Ovary (tissue), 9 donors: ENCODE results near the gene MYRIP. TPM values are rescaled to one million over a fixed set of nuclear protein-coding genes. Genes with fewer than 3 reads are reported as not detected.

Source experiments
- DNase-seq, 5 donors: peaks; one replicate each; pipeline ENCODE4 v3.0.0-alpha.2; 2019 to 2020
- H3K27ac ChIP-seq, 2 donors: fragments of 200-600 bp; one replicate each; pipeline versions ENCODE4 v1.5.1 to v1.8.0; 2019 to 2022
- H3K27me3 ChIP-seq: fragments of 200-600 bp; one replicate; pipeline ENCODE4 v1.8.0; 2022
- H3K36me3 ChIP-seq: fragments of 200-600 bp; sonication (generic); one replicate; pipeline ENCODE4 v1.5.1; 2019
- H3K4me1 ChIP-seq: one replicate; pipeline ENCODE4 v1.8.1; 2013; ENCODE audit warnings: mild to moderate bottlenecking, moderate library complexity; ENCODE audit not compliant: insufficient read depth
- H3K4me3 ChIP-seq: fragments of 200-600 bp; sonication (generic); one replicate; pipeline ENCODE4 v1.5.1; 2017
- H3K9me3 ChIP-seq, 2 donors: fragments of 200-600 bp in 1 of 2; sonication (generic) in 1 of 2; one replicate each; pipeline versions ENCODE4 v1.5.1 to v1.8.1; 2013 to 2019; ENCODE audit warnings: mild to moderate bottlenecking in 1 of 2, moderate library complexity in 1 of 2
- CTCF ChIP-seq, 3 donors: fragments of 450-650 bp in 2 of 3; fragments of 200-600 bp in 1 of 3; IDR thresholded peaks; one replicate each; pipeline versions ENCODE4 v1.5.1 to v1.8.0; 2016 to 2022; ENCODE audit warnings: antibody characterized with exemption in 3 of 3, mild to moderate bottlenecking in 1 of 3
- EP300 ChIP-seq: sonication (generic); formaldehyde crosslinking; IDR thresholded peaks from one replicate; pipeline ENCODE4 v1.6.1; 2017; ENCODE audit warnings: antibody characterized with exemption
- POLR2A ChIP-seq: fragments of 450-650 bp; IDR thresholded peaks from one replicate; pipeline ENCODE4 v1.6.1; 2017; ENCODE audit warnings: antibody characterized with exemption, mild to moderate bottlenecking, moderate library complexity
- WGBS, 3 donors: extraction: QIAGEN DNeasy Blood & Tissue Kit in 1 of 3; methylation state at CpG; one replicate each; pipeline versions ENCODE4 v1.1.5 to v1.1.7; 2013 to 2017; 5-methylcytosine and 5-hydroxymethylcytosine counted together
- intact Hi-C, 4 donors: fragments of 100-400 bp; cut with DNase I; formaldehyde crosslinking; loops; one replicate each; pipeline versions ENCODE4 v1.11.0 to v1.15.1; 2022 to 2023
- polyA plus RNA-seq, 2 donors: library from polyadenylated mRNA; stranded (reverse); fragments of 200-250 nt in 1 of 2; fragments of 350-450 nt in 1 of 2; fragmentation: Illumina TruSeq in 1 of 2; extraction: RNeasy Lipid Tissue Mini Kit (QIAGEN cat#74804) in 1 of 2; gene quantifications; one replicate each; pipeline ENCODE4 v1.2.3, GENCODE V29; 2013 to 2014
- total RNA-seq, 7 donors: library from RNA; depleted of rRNA in 2 of 7; stranded (reverse); fragments of >200 nt in 2 of 7; fragmentation: NEBNext Ultra II Directional in 3 of 7; extraction: Animal tissue kit (Norgen Biotek cat#: 25700) in 3 of 7; gene quantifications; one replicate each; pipeline versions ENCODE4 v1.1.0 to v1.2.4, GENCODE V29; 2016 to 2023
- donor health status: DM: no; HTN: no; CAD: no; lungs with moderate emphysema.
- donor health status: DM: no; HTN: no; CAD: no.
- donor health status: Bipolar disorder and iron deficiency.
- donor health status: DM: yes; HTN: yes; CAD: no.
- donor health status: DM: no; HTN: no; CAD: no.
- donor health status: DM: yes; HTN: yes; CAD: no.

The MYRIP gene
- total and polyA plus RNA-seq, 9 donors, result 2.8 to 8.4 (median 4.5) TPM

GRCh38 chr3:40223856-40224255, 414.4 kb downstream of the MYRIP start:
- no peaks in the 10 kb centered on the region for H3K9me3 ChIP-seq
- no peak for TF ChIP-seq CTCF (IDR thresholded peaks at IDR 0.05)
- no peak for TF ChIP-seq EP300
- TF ChIP-seq POLR2A, result no peak
- no peaks in the 10 kb centered on the region for H3K4me1 ChIP-seq
- H3K27me3 ChIP-seq, result no peaks in the 10 kb centered on the region
- H3K36me3 ChIP-seq, result no peaks in the 10 kb centered on the region
- DNase-seq, result no peak
- 91 to 96% (median 94%) methylated on average over 4 of the region's 4 CpGs for WGBS, 3 donors
- H3K27ac ChIP-seq, result no peak overlapping the region
- no peak overlapping the region for H3K4me3 ChIP-seq
- intact Hi-C loops, result no loop called here

- H3K36me3 ChIP-seq, result no peaks in the 10 kb centered on the region
- TF ChIP-seq POLR2A (no peak), CTCF (IDR thresholded peaks at IDR 0.05) (no peak), EP300 (no peak)
- no peak overlapping the region for H3K4me3 ChIP-seq
- no peak for DNase-seq
- H3K9me3 ChIP-seq, result no peaks in the 10 kb centered on the region
- H3K27ac ChIP-seq, result no peak overlapping the region
- no peaks in the 10 kb centered on the region for H3K27me3 ChIP-seq
- WGBS, 3 donors, result 94 to 98% (median 95%) methylated on average over 6 of the region's 6 CpGs
- H3K4me1 ChIP-seq, result no peaks in the 10 kb centered on the region
- intact Hi-C loops, result no loop called here
Measured at GRCh38 chr3:40224796-40225515, 415.5 kb downstream of the MYRIP start.

- no peak for DNase-seq
Measured at GRCh38 chr3:40226636-40227035, 417.2 kb downstream of the MYRIP start.

GRCh38 chr3:40228792-40229350, 419.5 kb downstream of the MYRIP start:
- Histone ChIP-seq H3K27ac (no peak overlapping the region), H3K4me3 (no peak overlapping the region), H3K4me1 (no peaks in the 10 kb centered on the region), H3K36me3 (no peaks in the 10 kb centered on the region), H3K9me3 (no peaks in the 10 kb centered on the region), H3K27me3 (no peaks in the 10 kb centered on the region)
- TF ChIP-seq POLR2A, result no peak
- no peak for TF ChIP-seq EP300
- TF ChIP-seq CTCF (IDR thresholded peaks at IDR 0.05), result no peak
- no peak for DNase-seq
- 52 to 65% (median 53%) methylated on average over 5 of the region's 5 CpGs for WGBS, 3 donors
- intact Hi-C loops, result no loop called here

More at GRCh38 chr3:40226636-40227035, 417.2 kb downstream of the MYRIP start:
- Histone ChIP-seq H3K4me1 (no peaks in the 10 kb centered on the region), H3K9me3 (no peaks in the 10 kb centered on the region), H3K36me3 (no peaks in the 10 kb centered on the region), H3K27me3 (no peaks in the 10 kb centered on the region), H3K4me3 (no peak overlapping the region), H3K27ac (no peak overlapping the region)
- TF ChIP-seq EP300 (no peak), POLR2A (no peak), CTCF (IDR thresholded peaks at IDR 0.05) (no peak)
- intact Hi-C loops, result no loop called here
- WGBS, 3 donors, result 73 to 81% (median 77%) methylated on average over 5 of the region's 5 CpGs
